ENCODE results near the gene ATAD3B. TPM values are rescaled to one million over a fixed set of nuclear protein-coding genes. Genes with fewer than 3 reads are reported as not detected.

The ATAD3B gene
- total RNA-seq, 1 experiment from 2014 or later, result 104 TPM

DNA sequence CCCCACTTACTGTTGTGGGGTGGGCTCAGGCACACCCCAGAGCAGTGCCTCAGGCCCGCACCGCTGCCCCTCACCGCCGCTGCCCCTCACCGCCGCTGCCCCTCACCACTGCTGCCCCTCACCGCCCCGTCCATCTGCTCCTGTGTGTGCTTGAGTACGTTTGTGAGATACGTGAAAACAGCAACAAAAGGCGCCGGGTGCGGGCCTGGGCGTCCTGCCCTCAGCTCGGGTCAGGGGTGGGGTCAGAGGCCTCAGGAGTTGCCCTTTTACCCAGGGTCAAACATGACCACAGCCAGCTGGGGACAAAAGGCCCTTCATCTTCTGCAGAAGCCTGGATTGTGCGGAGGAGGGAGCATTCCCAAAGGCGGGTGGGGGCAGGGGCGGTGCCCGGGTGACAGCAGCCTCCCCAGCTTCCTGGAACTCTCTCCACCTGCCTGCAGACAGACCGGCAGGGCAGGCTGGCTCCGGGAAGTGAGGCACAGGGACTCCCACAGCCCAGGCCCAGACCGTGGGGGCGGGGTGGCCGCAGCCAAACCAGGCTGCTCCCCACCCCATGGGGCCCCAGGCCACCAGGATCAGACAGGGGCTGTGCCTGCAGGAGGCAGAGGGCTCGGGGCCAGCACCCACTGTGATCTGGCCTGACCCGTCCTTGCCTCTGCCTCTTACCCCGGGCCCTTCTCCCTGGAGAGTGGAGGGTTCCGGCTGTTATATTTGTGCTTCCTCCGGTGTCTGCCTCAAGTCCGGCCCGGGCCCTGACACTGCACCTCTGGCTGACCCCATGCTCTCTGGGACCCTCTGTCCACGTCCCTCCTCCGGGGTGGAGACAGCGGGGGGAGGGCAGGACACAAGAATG, 38.4 kb upstream of the ATAD3B start:
- TF ChIP-seq, protein P1, sequence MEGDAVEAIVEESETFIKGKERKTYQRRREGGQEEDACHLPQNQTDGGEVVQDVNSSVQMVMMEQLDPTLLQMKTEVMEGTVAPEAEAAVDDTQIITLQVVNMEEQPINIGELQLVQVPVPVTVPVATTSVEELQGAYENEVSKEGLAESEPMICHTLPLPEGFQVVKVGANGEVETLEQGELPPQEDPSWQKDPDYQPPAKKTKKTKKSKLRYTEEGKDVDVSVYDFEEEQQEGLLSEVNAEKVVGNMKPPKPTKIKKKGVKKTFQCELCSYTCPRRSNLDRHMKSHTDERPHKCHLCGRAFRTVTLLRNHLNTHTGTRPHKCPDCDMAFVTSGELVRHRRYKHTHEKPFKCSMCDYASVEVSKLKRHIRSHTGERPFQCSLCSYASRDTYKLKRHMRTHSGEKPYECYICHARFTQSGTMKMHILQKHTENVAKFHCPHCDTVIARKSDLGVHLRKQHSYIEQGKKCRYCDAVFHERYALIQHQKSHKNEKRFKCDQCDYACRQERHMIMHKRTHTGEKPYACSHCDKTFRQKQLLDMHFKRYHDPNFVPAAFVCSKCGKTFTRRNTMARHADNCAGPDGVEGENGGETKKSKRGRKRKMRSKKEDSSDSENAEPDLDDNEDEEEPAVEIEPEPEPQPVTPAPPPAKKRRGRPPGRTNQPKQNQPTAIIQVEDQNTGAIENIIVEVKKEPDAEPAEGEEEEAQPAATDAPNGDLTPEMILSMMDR (IDR thresholded peaks at IDR 0.05), result no peak
- TF ChIP-seq POLR2AphosphoS5 (IDR thresholded peaks at IDR 0.05; ENCODE audit: low read depth, low read length), result peak; percentile 88
- TF ChIP-seq TCF7L2 (IDR thresholded peaks at IDR 0.05; ENCODE audit: low read depth, low read length), result peak; percentile 79
- TF ChIP-seq, protein P2, sequence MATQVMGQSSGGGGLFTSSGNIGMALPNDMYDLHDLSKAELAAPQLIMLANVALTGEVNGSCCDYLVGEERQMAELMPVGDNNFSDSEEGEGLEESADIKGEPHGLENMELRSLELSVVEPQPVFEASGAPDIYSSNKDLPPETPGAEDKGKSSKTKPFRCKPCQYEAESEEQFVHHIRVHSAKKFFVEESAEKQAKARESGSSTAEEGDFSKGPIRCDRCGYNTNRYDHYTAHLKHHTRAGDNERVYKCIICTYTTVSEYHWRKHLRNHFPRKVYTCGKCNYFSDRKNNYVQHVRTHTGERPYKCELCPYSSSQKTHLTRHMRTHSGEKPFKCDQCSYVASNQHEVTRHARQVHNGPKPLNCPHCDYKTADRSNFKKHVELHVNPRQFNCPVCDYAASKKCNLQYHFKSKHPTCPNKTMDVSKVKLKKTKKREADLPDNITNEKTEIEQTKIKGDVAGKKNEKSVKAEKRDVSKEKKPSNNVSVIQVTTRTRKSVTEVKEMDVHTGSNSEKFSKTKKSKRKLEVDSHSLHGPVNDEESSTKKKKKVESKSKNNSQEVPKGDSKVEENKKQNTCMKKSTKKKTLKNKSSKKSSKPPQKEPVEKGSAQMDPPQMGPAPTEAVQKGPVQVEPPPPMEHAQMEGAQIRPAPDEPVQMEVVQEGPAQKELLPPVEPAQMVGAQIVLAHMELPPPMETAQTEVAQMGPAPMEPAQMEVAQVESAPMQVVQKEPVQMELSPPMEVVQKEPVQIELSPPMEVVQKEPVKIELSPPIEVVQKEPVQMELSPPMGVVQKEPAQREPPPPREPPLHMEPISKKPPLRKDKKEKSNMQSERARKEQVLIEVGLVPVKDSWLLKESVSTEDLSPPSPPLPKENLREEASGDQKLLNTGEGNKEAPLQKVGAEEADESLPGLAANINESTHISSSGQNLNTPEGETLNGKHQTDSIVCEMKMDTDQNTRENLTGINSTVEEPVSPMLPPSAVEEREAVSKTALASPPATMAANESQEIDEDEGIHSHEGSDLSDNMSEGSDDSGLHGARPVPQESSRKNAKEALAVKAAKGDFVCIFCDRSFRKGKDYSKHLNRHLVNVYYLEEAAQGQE (IDR thresholded peaks at IDR 0.05; ENCODE audit: insufficient read depth in 1 of 2, low read depth in 2 of 2, low read length in 1 of 2), result peak in 1 of 2 experiments; percentile 69; a peak in 1 of 4 replicates
- peak; percentile 90; the same call in 1 of the 2 replicates for TF ChIP-seq SIN3A (IDR thresholded peaks at IDR 0.05; ENCODE audit: borderline replicate concordance, insufficient read depth, low read depth, low read length)
- H3K36me3 ChIP-seq (ENCODE audit: control insufficient read depth, insufficient read depth, low read length), result no peaks in the 10 kb centered on the region
- H3K27ac ChIP-seq (ENCODE audit: low read length), result peak overlapping the region; percentile 99
- intact Hi-C loops (cut with micrococcal nuclease; ENCODE audit: unreplicated experiment), result no loop called here
- POLR2A ChIA-PET, result interaction anchor here (0.5 to 0.6 kb wide), 2 partner anchors 125 to 476 kb away, joined by 4 to 11 read pairs; no protein-coding TSS in a partner anchor
- no peaks in the 10 kb centered on the region for H3K27me3 ChIP-seq (ENCODE audit: control insufficient read depth, insufficient read depth, low read length)
- no peak for DNase-seq (ENCODE audit: low read depth, low spot score)
- CTCF ChIA-PET, result interaction anchor here (0.8 kb wide), 1 partner anchor 8 kb away, joined by 3 read pairs; no protein-coding TSS in a partner anchor
- peak; percentile 46 for ATAC-seq
- H3K4me3 ChIP-seq (ENCODE audit: low read depth in 2 of 2, low read length in 2 of 2), result peak overlapping the region; percentile 45 to 76
- no TSS peak for BruUV-seq (replicated peaks)
- H3K4me1 ChIP-seq (ENCODE audit: control insufficient read depth, insufficient read depth, low read length), result peaks cover 71% of the 10 kb centered on the region
- in situ Hi-C loops (cut with HindIII; ENCODE audit: low pct_unique_long_range_greater_than_20kb, low sequenced_read_pairs), result no loop called here
- H3K9me3 ChIP-seq (ENCODE audit: control insufficient read depth, insufficient read depth, low read depth, low read length), result no peaks in the 10 kb centered on the region

DNA sequence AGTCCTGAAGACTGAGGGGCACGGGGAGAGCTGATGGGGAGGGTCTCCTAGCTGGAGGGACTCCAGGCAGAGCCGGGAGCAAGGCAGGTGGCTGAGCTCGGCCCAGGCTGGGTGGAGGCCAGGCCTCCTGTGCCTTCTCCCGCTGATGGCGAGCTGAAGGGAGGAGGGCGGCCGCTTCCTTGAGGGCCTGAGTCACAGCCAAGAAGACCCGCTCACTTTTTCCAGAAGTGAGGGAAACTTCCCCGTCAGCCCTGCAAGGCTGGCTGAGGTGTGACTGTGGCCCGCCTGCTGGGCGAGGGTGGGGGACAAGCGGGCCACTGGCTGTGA, 37.8 kb upstream of the ATAD3B start:
- no TSS peak for BruUV-seq (replicated peaks)
- H3K27ac ChIP-seq (ENCODE audit: low read length), result peak overlapping the region; percentile 99

More for the DNA sequence above, 37.8 kb upstream of the ATAD3B start:
- ChIA-PET POLR2A (interaction anchor here (0.5 to 0.6 kb wide), 2 partner anchors 124 to 475 kb away, joined by 4 to 11 read pairs; no protein-coding TSS in a partner anchor), CTCF (interaction anchor here (0.6 kb wide), 1 partner anchor 72 kb away, joined by 4 read pairs; no protein-coding TSS in a partner anchor)
- peak; percentile 1; the same call in 1 of the 2 replicates for ATAC-seq
- DNase-seq (ENCODE audit: low read depth, low spot score), result no peak
- Histone ChIP-seq H3K36me3 (ENCODE audit: control insufficient read depth, insufficient read depth, low read length) (no peaks in the 10 kb centered on the region), H3K9me3 (ENCODE audit: control insufficient read depth, insufficient read depth, low read depth, low read length) (no peaks in the 10 kb centered on the region), H3K4me1 (ENCODE audit: control insufficient read depth, insufficient read depth, low read length) (peaks cover 69% of the 10 kb centered on the region), H3K27me3 (ENCODE audit: control insufficient read depth, insufficient read depth, low read length) (no peaks in the 10 kb centered on the region), H3K4me3 (ENCODE audit: low read depth in 2 of 2, low read length in 2 of 2) (peak overlapping the region; percentile 45 to 76)
- intact Hi-C loops (cut with micrococcal nuclease; ENCODE audit: unreplicated experiment), result no loop called here
- TF ChIP-seq, protein P2 (IDR thresholded peaks at IDR 0.05; ENCODE audit: insufficient read depth in 1 of 2, low read depth in 2 of 2, low read length in 1 of 2), result no peak
- TF ChIP-seq POLR2AphosphoS5 (IDR thresholded peaks at IDR 0.05; ENCODE audit: low read depth, low read length) (no peak), TCF7L2 (IDR thresholded peaks at IDR 0.05; ENCODE audit: low read depth, low read length) (no peak), SIN3A (IDR thresholded peaks at IDR 0.05; ENCODE audit: borderline replicate concordance, insufficient read depth, low read depth, low read length) (no peak)
- TF ChIP-seq, protein P1 (IDR thresholded peaks at IDR 0.05), result no peak
- in situ Hi-C loops (cut with HindIII; ENCODE audit: low pct_unique_long_range_greater_than_20kb, low sequenced_read_pairs), result no loop called here

Measured in Panc1 (cell line).